HEK293 (cell line): ENCODE results near the gene ITGAX.

ENCODE experiments used
- CTCF ChIP-seq: fragments of 450-650 bp; formaldehyde crosslinking; IDR thresholded peaks from 2 replicates; pipeline ENCODE4 v1.5.1; 2016; ENCODE audit warnings: missing biosample characterization, missing genetic modification characterization
- PRDM1 ChIP-seq: fragments of 450-650 bp; formaldehyde crosslinking; IDR thresholded peaks from 2 replicates; pipeline ENCODE4; 2016; ENCODE audit warnings: missing biosample characterization, missing genetic modification characterization
- ZNF184 ChIP-seq: fragments of 450-650 bp; IDR thresholded peaks from 2 replicates; pipeline ENCODE4 v1.5.1; 2018; ENCODE audit warnings: missing biosample characterization, mild to moderate bottlenecking, missing genetic modification characterization
- ZNF394 ChIP-seq: fragments of 450-650 bp; formaldehyde crosslinking; IDR thresholded peaks from 2 replicates; pipeline ENCODE4 v1.5.1; 2016; ENCODE audit warnings: missing biosample characterization, missing genetic modification characterization, mild to moderate bottlenecking, moderate library complexity, borderline replicate concordance
- ZNF513 ChIP-seq: fragments of 450-650 bp; IDR thresholded peaks from 2 replicates; pipeline ENCODE4 v1.5.1; 2018; ENCODE audit warnings: missing biosample characterization, missing genetic modification characterization

GRCh38 chr16:31367853-31368252, 12.9 kb downstream of the ITGAX start:
- TF ChIP-seq PRDM1 (tag by site-specific recombination) (no peak), ZNF184 (tag by site-specific recombination) (no peak), ZNF513 (tag by site-specific recombination) (no peak), CTCF (tag by site-specific recombination) (no peak), ZNF394 (tag by site-specific recombination) (no peak)
